Activated CD4-positive, alpha-beta T cell treated with anti-CD3 and anti-CD28 coated beads, Interleukin-10, Interleukin-2, amounts not matched to agents 100 ng/mL and 50 ng/mL, durations not matched to agents 16 hours and 8 hours (primary cell): ENCODE data around the gene SCYGR7.
A peak's percentile ranks its signal among the peaks of the same experiment; 100 is the strongest.
"Not testable (repeated sequence)": the region's sequence is repeated elsewhere in the genome, so short reads cannot be mapped to it uniquely, and the experiment has no call there.

ENCODE experiments used
- DNase-seq: peaks from one replicate; pipeline ENCODE4 v3.0.0-alpha.2; 2020

SCYGR7 gene

GRCh38 chr2:227728035-227728434 is at the start of gene SCYGR7:
SCYGR7 (plus strand) TSS chr2:227728335; CDS start chr2:227728335, 0 bp downstream.
- no peak for DNase-seq

DNA sequence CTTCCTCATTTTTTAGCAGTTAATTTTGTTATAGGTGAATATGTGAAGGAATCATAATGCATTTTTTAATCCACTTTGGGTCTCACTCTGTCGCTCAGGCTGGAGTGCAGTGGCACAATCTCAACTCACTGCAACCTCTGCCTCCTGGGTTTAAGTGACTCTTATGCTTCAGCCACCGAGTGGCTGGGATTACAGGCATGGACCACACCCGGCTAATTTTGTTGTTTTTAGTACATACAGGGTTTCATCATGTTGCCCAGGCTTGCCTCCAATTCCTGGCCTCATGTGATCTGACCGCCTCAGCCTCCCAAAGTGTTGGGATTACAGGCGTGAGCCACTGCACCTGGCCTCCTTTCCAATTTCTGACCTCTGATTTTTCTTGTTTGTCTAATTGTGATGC is 43.9 kb upstream of the SCYGR7 start:
- no peak for DNase-seq

DNA sequence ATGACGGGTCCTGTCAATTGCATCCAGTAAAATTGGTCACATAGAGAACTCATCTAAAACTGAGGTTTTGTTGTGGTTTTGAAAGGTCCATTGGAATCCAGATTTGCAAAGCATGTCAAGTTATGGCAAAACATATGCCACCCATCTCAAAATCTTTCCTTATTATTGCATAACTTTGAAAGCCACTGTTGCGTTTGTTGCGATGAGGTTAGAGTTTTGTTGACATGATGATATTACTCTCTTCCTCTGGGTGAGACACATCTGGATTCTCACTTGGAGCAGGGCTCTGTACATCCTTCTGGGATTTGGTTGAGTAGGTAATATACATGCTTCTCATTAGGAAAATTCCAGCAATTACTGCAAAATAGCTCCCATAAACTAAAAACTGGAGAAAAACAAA is 40.9 kb upstream of the SCYGR7 start:
- DNase-seq: no peak

GRCh38 chr2:227696990-227697679 is 31.0 kb upstream of the SCYGR7 start:
- DNase-seq: no peak

DNA sequence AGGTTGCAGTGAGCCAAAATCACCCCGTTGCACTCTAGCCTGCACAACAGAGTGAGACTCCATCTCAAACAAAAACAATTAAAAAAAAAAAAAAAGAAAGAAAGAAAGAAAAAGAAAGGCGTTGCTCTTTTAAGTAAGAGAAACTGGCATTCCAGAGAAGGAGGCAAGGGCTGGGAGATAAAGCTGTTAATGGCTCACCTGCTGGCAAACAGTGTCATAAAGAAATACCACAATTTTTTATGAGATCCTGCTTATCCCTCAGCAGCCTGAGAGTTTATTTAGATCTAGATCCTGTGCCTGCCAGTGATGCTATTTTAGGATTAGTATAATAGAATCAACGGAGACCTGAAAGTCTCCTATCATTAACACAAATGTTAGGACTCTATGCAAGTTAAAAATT is 26.6 kb upstream of the SCYGR7 start:
- DNase-seq: no peak

DNA sequence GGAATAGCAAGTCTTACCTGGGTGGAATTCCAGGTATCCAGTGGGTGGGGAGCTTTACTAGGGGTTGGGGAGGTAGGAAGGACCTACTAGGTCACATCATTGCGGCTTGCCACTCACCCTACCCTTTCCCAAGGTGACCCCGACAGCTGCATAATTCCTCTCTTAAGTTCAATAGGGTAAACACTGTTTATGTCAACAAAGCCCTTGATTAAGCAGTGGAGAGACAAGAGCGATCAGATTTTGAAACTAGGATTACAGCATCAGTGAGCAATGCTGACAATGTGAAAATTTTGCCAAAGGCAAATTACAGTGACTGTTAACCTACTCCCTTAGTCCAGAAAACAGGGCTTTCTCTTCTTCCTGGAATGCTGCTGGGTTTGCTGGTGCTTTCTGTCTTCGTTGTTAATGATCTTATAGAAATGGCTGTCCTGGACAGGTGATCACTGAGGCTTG is 24.8 kb upstream of the SCYGR7 start:
- DNase-seq: no peak

DNA sequence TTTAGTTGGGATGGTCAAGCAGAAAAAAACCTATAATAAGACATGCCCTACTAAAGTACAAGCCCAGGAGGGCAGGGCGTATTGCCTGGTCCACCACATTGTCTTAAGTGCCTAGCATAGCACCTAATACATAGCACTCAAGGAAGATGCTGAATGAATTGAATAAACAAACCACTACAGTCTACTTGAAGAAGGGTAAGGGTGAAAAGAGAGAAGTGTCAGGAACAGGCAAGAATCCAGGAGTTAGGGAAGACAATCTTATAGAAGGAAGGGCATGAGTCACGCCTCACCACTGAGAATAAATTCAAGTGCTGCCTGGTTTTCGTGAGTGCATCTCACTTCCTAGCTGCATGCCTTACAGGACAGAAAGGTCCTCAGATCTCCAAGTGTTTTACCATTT is 24.2 kb upstream of the SCYGR7 start:
- DNase-seq: no peak

- DNase-seq: no peak
Observed at GRCh38 chr2:227706859-227707258, 21.3 kb upstream of the SCYGR7 start.

GRCh38 chr2:227707390-227707789 is 20.7 kb upstream of the SCYGR7 start:
- no peak for DNase-seq

GRCh38 chr2:227710986-227711385 is 17.1 kb upstream of the SCYGR7 start:
- DNase-seq: no peak

DNA sequence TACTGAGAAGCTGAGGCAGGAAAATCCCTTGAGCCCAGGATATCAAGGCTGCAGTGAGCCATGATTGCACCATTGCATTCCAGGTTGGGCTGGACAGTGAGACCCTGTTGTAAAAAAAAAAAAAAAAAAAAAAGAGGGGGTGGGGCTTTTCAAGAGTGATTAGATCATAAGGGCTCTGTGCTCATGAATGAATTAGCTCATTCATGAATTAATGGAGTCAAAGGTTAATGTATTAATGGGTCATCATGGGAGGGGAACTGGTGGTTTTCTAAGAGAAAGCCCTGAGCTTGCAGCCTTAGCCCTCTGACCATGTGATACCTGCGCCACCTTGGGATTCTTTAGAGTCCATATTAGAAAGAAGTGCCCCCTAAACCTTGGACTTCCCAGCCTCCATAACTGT is 14.8 kb upstream of the SCYGR7 start:
- no peak for DNase-seq

DNA sequence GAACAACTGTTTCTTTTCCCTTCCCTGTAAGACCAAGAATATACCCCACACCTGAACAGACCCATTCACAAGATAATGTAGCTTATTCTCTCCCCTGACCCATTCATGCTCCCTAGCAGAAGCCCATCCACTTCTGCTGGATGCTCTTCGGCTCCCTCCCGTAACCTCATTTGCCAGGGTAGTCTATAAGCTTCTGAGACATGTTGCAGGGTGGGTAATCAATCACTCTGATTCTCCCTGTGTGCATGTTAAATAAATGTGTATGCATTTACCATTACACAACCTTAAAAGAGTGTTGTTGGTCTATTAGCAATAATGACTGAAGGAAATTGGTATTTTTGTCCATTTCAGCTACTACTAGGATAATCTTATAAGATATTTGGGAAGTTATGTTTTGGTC is 11.6 kb upstream of the SCYGR7 start:
- DNase-seq: no peak

DNA sequence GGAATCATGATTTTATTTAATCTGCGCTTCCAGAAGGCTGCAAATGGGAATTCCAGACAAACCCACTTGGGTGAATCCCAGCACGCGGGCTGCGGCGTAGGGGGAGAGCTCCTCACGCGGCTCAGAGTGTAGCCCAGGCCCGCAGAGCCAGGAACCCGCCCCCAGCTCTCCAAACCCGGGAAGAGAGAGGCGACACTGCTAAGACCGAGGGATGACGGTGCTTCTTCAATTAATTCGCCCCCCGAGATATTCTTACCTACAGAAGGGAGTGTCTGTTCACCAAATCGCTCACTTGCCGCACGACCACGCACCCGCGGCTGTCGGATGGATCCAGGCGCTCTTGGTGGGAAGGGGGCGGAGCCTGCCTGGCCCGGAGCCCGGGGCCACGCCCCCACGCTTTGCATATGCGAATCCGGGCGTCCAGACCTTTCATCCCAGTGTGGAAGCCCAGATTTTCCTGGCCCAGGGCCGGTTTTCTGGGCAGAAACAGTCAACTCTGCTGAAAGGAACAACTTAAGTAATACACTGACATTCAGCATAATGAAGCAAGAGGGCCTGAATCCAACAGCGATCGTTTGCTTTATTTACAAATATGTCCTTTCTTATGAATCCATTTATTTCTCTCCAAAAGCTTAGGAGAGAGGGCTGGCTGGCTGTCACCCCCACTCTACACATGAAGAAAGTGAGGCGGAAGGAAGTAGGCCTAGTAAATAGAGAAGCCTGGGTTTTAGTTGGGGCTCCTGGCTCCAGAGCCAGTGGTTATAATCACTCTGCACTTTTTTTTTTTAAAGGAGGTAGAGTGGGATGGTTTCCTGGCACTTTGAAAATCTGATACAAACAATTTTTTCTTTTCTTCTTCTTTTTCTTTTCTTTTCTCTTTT is 10.2 kb upstream of the SCYGR7 start, which contains the start of gene SLC19A3:
Gene SLC19A3, minus strand, starts transcription at position 342 of the 881 bp plus-strand sequence. CDS start 15,710 bp downstream, outside the sequence.
- DNase-seq: no peak

- DNase-seq: no peak
Observed at GRCh38 chr2:227719641-227720040, 8.5 kb upstream of the SCYGR7 start.

- DNase-seq: no peak
Observed at GRCh38 chr2:227720680-227721079, 7.5 kb upstream of the SCYGR7 start.

DNA sequence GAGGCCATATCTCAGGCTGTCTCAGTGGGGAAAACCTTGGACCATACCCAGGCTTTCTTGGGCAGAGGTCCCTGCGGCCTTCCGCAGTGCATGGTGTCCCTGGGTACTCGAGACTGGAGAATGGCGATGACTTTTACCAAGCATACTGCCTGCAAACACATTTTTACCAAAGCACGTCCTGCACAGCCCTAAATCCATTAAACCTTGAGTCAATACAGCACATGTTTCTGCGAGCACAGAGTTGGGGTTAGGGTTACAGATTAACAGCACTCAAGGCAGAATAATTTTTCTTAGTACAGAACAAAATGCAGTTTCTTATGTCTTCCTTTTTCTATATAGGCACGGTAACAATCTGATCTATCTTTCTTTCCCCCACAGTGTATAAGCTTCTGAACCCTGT is 5.3 kb upstream of the SCYGR7 start:
- not testable (repeated sequence) for DNase-seq

DNA sequence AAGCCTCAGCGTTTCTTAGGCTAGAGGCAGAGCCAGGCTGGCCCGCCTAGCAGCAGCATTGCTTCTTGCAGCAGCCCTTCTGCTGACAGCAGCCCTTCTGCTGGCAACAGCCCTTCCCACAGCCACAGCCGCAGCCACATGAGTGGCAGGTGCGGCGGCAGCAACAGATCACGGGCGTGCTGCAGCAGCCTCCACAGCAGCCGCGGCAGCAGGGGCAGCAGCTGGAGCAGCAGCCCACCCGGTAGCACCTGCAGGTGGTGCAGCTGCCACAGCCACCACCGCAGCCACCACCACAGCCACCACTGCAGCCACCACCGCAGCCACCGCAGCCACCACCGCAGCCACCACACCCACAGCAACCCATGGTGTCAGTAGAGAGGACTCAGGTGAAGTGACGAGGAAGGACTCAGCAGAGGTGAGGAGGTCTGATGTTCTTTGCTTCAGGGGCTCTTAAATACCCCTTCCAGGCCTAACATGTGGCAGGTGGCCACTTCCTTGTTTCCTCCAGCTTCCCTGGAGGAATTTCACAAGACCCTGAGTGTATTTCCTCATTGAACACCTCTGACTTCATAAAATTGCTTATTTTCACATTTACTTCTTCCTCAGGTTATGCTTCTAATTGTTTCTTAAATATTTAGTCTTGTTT is 3.6 kb upstream of the SCYGR7 start, which contains the start of gene SCYGR6:
Gene SCYGR6, minus strand, starts transcription at position 364 of the 646 bp plus-strand sequence. Its CDS starts 0 bp downstream, at position 364.
- no peak for DNase-seq

DNA sequence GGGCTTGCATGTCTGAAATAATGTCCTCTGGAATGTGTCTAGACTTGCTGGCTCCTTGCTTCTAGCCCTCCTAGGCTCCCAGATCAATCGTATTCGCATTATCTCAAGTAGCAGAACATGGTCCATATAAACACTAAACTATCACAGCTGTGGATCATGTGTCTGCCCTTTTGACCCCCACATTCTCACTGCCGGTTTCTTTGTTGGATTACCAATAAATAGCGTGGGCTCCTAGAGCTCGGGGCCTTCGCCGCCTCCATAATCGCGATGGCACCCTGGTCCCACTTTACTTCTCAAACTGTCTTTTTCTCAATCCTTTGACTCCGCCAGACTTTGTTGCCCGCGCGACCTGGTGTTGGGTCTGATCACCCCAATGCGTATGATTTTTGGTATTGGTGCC is 11.2 kb downstream of the SCYGR7 start:
- no peak for DNase-seq

- peak; percentile 6 for DNase-seq
Observed at GRCh38 chr2:227740705-227741104, 12.6 kb downstream of the SCYGR7 start.

DNA sequence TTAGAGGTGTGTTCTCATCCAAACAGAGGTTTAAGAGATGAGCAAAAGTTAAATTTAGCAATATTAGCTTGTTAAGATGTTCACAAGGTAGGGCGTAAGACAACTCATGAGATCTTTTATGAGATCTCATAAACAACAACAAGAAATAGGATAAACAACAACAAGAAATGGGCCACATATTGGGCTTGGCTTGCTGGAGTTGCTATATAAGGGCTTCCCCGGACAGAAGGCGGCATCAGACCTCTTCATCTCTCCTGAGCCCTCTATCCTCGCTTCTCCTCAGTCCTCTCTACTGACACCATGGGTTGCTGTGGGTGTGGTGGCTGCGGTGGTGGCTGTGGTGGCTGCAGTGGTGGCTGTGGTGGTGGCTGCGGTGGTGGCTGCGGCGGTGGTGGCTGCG is 17.5 kb downstream of the SCYGR7 start, which contains the start of gene SCYGR8:
Gene SCYGR8, plus strand, starts transcription at position 301 of the 400 bp plus-strand sequence. Its CDS starts 0 bp downstream, at position 301.
- no peak for DNase-seq

DNA sequence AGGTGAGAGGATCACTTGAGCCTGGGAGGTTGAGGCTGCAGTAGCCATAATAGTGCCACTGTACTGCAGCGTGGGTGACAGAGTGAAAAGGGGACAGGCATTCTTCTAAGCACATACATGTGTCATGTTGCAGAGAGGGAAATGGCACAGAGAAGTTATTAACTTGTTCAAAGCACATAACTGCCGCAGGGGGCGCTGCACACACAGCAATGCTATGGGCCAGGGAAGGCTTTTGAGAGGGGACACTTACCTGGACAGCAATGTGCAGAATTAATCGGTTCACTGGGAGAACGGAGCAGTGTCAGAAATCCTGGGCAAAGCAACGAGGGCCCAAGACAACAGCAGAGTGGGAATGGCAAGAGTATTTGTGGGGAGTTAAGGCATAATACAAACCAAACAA is 19.9 kb downstream of the SCYGR7 start:
- DNase-seq: peak; percentile 6

GRCh38 chr2:227756261-227756660 is 28.1 kb downstream of the SCYGR7 start:
- not testable (repeated sequence) for DNase-seq
